Endothelial cell of hepatic sinusoid (primary cell): ENCODE measurements around the gene MASP2.
"Not testable (repeated sequence)": the region's sequence is repeated elsewhere in the genome, so short reads cannot be mapped to it uniquely, and the experiment has no call there.

Experiments used
- in situ Hi-C: cut with HindIII; loops from 2 replicates; pipeline ENCODE4 v1.10.0; 2017; ENCODE audit warnings: low sequenced_read_pairs

MASP2 gene

GRCh38 chr1:11046625-11047365, at the start of gene MASP2:
MASP2 (minus strand) TSS chr1:11047239; CDS start chr1:11047207, 32 bp downstream.
- in situ Hi-C loops, result no loop called here

DNA sequence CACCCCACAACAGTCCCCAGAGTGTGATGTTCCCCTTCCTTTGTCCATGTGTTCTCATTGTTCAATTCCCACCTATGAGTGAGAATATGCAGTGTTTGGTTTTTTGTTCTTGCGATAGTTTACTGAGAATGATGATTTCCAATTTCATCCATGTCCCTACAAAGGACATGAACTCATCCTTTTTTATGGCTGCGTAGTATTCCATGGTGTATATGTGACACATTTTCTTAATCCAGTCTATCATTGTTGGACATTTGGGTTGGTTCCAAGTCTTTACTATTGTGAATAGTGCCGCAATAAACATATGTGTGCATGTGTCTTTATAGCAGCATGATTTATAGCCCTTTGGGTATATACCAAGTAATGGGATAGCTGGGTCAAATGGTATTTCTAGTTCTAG, 36.7 kb upstream of the MASP2 start:
- in situ Hi-C loops, result loop anchor here (5.0 kb wide), 1 partner anchor 49 kb away; no protein-coding TSS in a partner anchor

DNA sequence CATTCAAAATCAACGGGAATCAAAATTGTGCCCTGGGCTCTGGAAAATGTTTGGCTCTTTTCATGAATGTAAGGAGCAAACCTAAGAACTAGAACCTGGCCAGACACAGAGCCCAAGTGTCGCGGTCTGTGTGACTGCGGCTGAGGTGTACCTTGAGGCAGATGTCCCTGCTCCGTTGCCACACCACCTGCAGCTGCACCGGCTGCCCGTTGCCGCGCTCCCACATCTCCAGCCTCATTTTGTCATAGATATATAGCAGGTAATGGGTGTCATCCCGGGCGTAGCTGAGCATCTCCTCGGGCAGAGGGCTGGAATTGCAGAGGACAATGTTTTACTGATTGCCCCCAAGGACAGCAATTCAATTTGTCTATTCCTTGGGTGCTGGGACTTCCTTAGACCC, 33.9 kb upstream of the MASP2 start:
- in situ Hi-C loops, result loop anchor here (5.0 kb wide), 1 partner anchor 51 kb away; no protein-coding TSS in a partner anchor

GRCh38 chr1:11078631-11079030, 31.6 kb upstream of the MASP2 start:
- in situ Hi-C loops, result no loop called here

DNA sequence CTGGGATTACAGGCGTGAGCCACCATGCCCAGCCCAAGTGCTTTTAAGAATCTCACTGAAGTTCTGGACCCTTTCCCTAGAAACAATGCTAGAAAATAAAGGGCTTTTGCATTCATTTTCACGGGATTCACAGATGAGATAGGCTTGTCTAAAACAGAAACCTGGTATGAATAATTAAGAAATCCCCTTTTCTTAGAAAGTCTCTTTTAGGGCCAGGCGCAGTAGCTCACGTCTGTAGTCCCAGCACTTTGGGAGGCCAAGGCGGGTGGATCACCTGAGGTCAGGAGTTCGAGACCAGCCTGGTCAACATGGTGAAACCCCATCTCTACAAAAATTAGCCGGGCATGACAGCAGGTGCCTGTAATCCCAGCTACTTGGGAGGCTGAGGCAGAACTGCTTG, 26.4 kb upstream of the MASP2 start:
- in situ Hi-C loops, result not testable (repeated sequence)

DNA sequence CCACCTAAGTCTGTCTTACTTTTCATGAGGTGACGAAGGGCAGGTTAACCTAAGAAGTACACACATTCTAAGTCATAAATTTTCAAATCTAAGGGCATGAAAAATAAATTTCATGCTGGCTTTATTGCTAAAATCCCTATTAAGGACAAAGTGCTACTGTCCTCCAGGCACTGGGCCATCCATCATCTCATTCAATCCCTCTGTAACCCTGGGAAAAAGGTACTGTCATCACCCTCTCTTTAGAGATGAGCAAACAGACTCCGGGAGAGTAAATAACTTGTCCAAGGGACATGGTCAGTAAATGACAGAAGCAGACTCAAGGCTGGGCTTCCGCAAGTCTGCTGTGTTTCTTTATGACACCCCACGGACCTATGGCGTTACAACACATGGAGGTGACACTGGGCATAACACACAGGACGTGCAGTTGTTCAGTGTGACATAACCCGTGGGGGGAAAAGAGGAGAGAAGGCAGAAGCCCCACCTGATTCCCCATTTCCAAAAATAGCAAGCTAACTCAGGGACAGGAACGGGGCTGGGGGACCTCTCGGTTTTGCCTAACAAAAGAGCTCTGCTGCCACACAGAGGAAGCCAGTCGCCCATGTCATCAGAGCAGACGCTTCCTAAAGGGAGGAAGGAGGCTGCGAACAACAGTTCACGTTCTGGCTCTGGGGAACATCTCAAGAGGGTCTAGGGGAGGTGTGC, 25.3 kb upstream of the MASP2 start:
- in situ Hi-C loops, result no loop called here

DNA sequence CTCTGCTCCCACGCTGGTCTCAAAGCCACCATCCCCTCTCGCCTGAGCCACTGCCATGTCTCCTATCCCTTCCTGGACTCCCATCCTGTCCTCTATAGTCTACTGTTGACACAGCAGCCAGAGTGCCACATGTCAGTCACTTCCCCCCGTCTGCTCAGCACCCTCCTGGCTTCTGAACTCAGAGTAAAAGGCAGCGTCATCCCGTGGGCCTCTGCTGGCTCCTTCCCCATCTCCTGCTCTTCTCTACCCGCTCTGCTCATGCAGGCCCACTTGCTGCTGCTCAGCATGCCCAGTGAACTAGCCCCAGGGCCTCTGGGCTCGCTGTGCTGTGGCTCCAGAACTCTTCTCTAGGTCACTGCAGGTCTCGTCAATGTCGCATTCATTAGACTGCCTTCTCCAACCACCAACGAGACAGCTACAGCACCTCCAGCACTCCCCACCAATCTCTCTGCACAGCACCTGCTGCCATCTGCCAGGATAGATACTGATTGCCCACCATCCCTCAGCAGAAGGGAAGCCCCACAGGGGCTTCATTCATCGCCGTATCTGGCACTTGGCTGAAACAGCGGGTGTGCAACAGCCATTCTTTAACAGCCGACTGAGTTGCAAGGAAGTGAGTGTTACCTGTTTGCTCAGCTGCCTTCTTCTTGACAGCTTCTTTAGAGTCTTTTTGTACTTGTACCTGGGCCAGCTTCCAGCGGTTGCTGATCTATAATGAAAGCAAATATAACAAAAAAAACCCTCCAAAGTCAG, 24.6 kb upstream of the MASP2 start:
- in situ Hi-C loops, result no loop called here

DNA sequence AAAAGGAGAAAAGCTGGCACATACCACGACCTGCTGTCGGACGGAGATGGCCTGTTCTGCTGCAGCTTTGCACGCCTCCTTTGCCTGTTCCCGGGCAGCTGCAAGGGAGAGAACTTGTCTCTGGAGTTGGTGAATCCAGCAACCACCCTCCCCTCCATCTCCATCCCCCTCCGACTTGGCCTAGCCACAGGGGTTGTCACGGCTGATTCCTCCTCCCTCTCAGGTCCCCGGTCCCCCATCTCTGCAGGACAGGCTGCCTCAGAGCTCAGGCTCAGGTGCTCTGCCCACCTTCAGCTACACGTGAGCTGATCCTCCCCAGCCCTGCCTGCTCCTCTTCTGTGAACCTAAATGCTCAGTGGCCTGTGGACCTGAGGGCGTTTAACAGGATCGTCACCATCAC, 23.8 kb upstream of the MASP2 start:
- in situ Hi-C loops, result no loop called here

- in situ Hi-C loops, result no loop called here
Observed at GRCh38 chr1:11068600-11069473, 21.8 kb upstream of the MASP2 start.

DNA sequence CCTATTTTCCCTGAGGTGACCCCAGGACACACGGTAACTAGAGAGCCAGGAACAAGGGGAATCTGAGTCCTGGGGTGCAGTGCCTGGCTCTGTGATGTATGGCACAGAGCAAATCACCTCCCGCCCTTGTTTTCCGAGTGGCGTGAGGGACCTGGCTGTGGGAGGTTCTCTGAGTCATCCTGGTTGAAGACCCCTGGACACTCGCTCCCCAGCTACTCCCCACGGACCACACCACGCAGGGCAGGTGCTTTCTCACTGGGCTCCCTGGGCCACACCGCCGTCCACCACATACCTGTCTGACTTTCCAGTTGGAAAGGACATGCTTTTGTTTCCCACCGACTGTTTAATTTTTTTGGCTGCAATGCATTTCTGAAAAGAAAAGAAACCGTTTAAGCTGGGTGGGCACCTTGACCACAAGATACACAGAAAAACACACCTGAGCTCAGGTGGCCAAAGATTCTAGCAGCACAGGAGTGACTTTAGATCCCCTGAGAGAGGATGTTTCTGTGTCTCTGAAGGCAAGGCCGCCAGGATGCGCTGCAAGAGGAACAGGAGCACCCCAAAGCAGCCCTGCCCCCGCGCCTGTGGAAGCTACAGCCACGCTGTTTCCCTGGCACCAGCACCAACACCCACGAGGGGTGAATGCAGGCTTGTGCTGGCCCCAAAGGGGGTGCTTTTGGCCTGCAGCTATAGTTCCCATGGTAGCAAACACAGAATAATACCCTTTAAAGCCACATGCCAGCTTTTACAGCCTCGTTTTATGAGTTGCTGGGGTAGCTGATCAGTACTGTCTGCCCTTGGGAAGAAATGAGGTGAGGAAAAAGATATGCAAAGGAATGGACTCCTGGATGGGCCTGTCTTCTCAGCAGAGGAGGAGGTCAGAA, 20.9 kb upstream of the MASP2 start:
- in situ Hi-C loops, result no loop called here

DNA sequence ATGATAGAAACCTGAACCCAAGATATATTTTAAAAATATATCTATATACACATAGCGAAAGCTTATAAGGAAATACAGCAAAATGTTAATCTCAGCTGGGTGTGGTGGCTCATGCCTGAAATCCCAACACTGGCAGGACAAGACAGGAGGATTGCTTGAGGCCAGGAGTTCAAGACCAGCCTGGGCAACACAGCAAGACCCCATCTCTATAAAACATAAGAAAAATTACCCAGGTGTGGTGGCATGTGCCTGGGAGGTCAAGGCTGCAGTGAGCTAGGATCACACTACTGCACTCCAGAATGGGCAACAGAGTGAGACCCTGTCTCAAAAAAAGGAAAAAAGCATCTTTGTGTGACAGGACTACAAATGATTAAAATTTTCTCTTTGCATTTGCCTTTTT, 18.8 kb upstream of the MASP2 start:
- in situ Hi-C loops, result no loop called here

- in situ Hi-C loops, result loop anchor here (5.0 kb wide), 1 partner anchor 32 kb away; the partner anchor contains the start of gene EXOSC10
Observed at GRCh38 chr1:11064942-11065341, 17.9 kb upstream of the MASP2 start.

DNA sequence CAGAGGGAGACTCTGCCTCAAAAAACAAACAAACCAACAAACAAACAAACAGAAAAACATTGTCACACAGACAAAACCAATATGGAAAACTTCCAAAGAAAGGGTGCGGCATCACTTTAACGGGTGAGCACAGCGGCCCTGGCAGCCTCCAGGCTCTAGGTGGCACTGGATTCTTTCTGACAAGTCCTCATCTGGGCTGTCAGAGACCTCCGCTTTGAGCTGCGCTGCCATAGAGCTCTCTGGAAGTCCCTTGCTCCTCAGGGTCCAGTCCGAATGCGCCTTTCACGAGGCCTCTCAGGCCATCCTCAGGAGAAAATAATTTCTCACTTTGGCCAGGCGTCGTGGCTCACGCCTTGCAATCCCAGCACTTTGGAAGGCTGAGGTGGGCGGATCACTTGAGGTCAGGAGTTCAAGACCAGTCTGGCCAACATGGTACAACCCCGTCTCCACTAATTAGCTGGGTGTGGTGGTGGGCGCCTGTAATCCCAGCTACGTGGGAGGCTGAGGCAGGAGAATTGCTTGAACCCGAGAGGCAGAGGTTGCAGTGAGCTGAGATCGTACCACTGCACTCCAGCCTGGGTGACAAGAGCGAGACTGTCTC, 17.0 kb upstream of the MASP2 start:
- in situ Hi-C loops, result loop anchor here (5.0 kb wide), 1 partner anchor 33 kb away; the partner anchor contains the start of gene EXOSC10

DNA sequence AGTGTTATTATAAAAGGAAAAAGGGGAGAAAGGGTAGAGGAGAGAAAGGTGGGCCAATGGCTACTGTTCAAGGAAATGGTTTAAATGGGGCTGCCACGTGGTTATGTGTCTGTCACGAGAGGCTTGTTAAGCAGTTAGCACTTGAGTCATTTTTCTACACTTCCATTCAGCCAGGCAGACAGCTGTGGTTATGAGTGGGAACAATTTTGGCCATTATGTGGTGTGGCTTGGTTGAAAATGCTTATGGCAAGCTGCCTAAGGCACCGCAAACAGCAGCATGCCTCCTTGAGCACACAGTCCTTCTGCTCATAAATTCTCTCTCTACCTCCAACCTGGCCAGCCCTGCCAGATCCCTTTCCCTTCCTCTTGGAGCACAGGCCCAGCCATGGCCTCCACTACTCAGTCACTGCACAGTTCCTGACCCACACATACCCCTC, 15.9 kb upstream of the MASP2 start:
- in situ Hi-C loops, result loop anchor here (5.0 kb wide), 1 partner anchor 34 kb away; the partner anchor contains the start of gene EXOSC10

- in situ Hi-C loops, result loop anchor here (5.0 kb wide), 1 partner anchor 35 kb away; the partner anchor contains the start of gene EXOSC10
Observed at GRCh38 chr1:11061652-11062365, 14.8 kb upstream of the MASP2 start.

GRCh38 chr1:11059968-11060830, 13.2 kb upstream of the MASP2 start, which contains the start of gene SRM:
SRM (minus strand) TSS chr1:11060018; CDS start chr1:11059943, 75 bp downstream.
- in situ Hi-C loops, result loop anchor here (5.0 kb wide), 1 partner anchor 37 kb away; the partner anchor contains the start of gene EXOSC10
